ENCODE data around the gene PLB1.
"Not testable (repeated sequence)": the region's sequence is repeated elsewhere in the genome, so short reads cannot be mapped to it uniquely, and the experiment has no call there.

Gene PLB1

GRCh38 chr2:28654663-28655320 lies 158.9 kb downstream of the PLB1 start:
- H3K9me3 ChIP-seq (ENCODE audit: control insufficient read depth, low read length) = no peaks in the 10 kb centered on the region
- H3K9ac ChIP-seq (ENCODE audit: low read length) = peak overlapping the region; percentile 19
- H3K27me3 ChIP-seq (ENCODE audit: control insufficient read depth, insufficient read depth, low read length) = no peaks in the 10 kb centered on the region
- peaks cover 65% of the 10 kb centered on the region for H3K4me1 ChIP-seq (ENCODE audit: control insufficient read depth, insufficient read depth, low read length)
- no peak overlapping the region for H3K4me3 ChIP-seq (ENCODE audit: low read length)
- H3K36me3 ChIP-seq (ENCODE audit: control insufficient read depth, insufficient read depth, low read length) = no peaks in the 10 kb centered on the region

- H3K4me1 ChIP-seq (ENCODE audit: control insufficient read depth, insufficient read depth, low read length) = peaks cover 79% of the 10 kb centered on the region
- H3K9ac ChIP-seq (ENCODE audit: low read length) = peak overlapping the region; percentile 6
- no peaks in the 10 kb centered on the region for H3K27me3 ChIP-seq (ENCODE audit: control insufficient read depth, insufficient read depth, low read length)
- no peaks in the 10 kb centered on the region for H3K9me3 ChIP-seq (ENCODE audit: control insufficient read depth, low read length)
- no peaks in the 10 kb centered on the region for H3K36me3 ChIP-seq (ENCODE audit: control insufficient read depth, insufficient read depth, low read length)
- no peak overlapping the region for H3K4me3 ChIP-seq (ENCODE audit: low read length)
These were observed 161.2 kb downstream of the PLB1 start for GRCh38 chr2:28656937-28657615.

- H3K4me3 ChIP-seq (ENCODE audit: low read length) = no peak overlapping the region
- H3K4me1 ChIP-seq (ENCODE audit: control insufficient read depth, insufficient read depth, low read length) = peaks cover 85% of the 10 kb centered on the region
- no peaks in the 10 kb centered on the region for H3K27me3 ChIP-seq (ENCODE audit: control insufficient read depth, insufficient read depth, low read length)
- no peaks in the 10 kb centered on the region for H3K36me3 ChIP-seq (ENCODE audit: control insufficient read depth, insufficient read depth, low read length)
- H3K9me3 ChIP-seq (ENCODE audit: control insufficient read depth, low read length) = no peaks in the 10 kb centered on the region
- H3K9ac ChIP-seq (ENCODE audit: low read length) = no peak overlapping the region
These were observed 162.5 kb downstream of the PLB1 start for GRCh38 chr2:28658369-28658768.

- H3K9me3 ChIP-seq (ENCODE audit: control insufficient read depth, low read length) = no peaks in the 10 kb centered on the region
- no peaks in the 10 kb centered on the region for H3K36me3 ChIP-seq (ENCODE audit: control insufficient read depth, insufficient read depth, low read length)
- H3K9ac ChIP-seq (ENCODE audit: low read length) = no peak overlapping the region
- peaks cover 92% of the 10 kb centered on the region for H3K4me1 ChIP-seq (ENCODE audit: control insufficient read depth, insufficient read depth, low read length)
- no peak overlapping the region for H3K4me3 ChIP-seq (ENCODE audit: low read length)
- no peaks in the 10 kb centered on the region for H3K27me3 ChIP-seq (ENCODE audit: control insufficient read depth, insufficient read depth, low read length)
These were observed 163.3 kb downstream of the PLB1 start for GRCh38 chr2:28659127-28659526.

GRCh38 chr2:28661589-28662001 lies 165.7 kb downstream of the PLB1 start:
- no peaks in the 10 kb centered on the region for H3K36me3 ChIP-seq (ENCODE audit: control insufficient read depth, insufficient read depth, low read length)
- peaks cover 89% of the 10 kb centered on the region for H3K4me1 ChIP-seq (ENCODE audit: control insufficient read depth, insufficient read depth, low read length)
- H3K9me3 ChIP-seq (ENCODE audit: control insufficient read depth, low read length) = no peaks in the 10 kb centered on the region
- H3K27me3 ChIP-seq (ENCODE audit: control insufficient read depth, insufficient read depth, low read length) = no peaks in the 10 kb centered on the region
- no peak overlapping the region for H3K4me3 ChIP-seq (ENCODE audit: low read length)
- peak overlapping the region; percentile 12 for H3K9ac ChIP-seq (ENCODE audit: low read length)

GRCh38 chr2:28662044-28662443 lies 166.2 kb downstream of the PLB1 start:
- no peak overlapping the region for H3K4me3 ChIP-seq (ENCODE audit: low read length)
- H3K4me1 ChIP-seq (ENCODE audit: control insufficient read depth, insufficient read depth, low read length) = peaks cover 85% of the 10 kb centered on the region
- no peaks in the 10 kb centered on the region for H3K9me3 ChIP-seq (ENCODE audit: control insufficient read depth, low read length)
- peak overlapping the region; percentile 12 for H3K9ac ChIP-seq (ENCODE audit: low read length)
- H3K36me3 ChIP-seq (ENCODE audit: control insufficient read depth, insufficient read depth, low read length) = no peaks in the 10 kb centered on the region
- H3K27me3 ChIP-seq (ENCODE audit: control insufficient read depth, insufficient read depth, low read length) = no peaks in the 10 kb centered on the region

GRCh38 chr2:28662468-28663181 lies 166.8 kb downstream of the PLB1 start:
- Histone ChIP-seq H3K27me3 (ENCODE audit: control insufficient read depth, insufficient read depth, low read length) (no peaks in the 10 kb centered on the region), H3K4me1 (ENCODE audit: control insufficient read depth, insufficient read depth, low read length) (peaks cover 79% of the 10 kb centered on the region), H3K36me3 (ENCODE audit: control insufficient read depth, insufficient read depth, low read length) (no peaks in the 10 kb centered on the region), H3K9me3 (ENCODE audit: control insufficient read depth, low read length) (no peaks in the 10 kb centered on the region), H3K4me3 (ENCODE audit: low read length) (peak overlapping the region; percentile 7), H3K9ac (ENCODE audit: low read length) (no peak overlapping the region)

GRCh38 chr2:28663359-28663758 lies 167.5 kb downstream of the PLB1 start:
- Histone ChIP-seq H3K9ac (ENCODE audit: low read length) (no peak overlapping the region), H3K4me1 (ENCODE audit: control insufficient read depth, insufficient read depth, low read length) (peaks cover 72% of the 10 kb centered on the region), H3K4me3 (ENCODE audit: low read length) (peak overlapping the region; percentile 7), H3K36me3 (ENCODE audit: control insufficient read depth, insufficient read depth, low read length) (no peaks in the 10 kb centered on the region), H3K9me3 (ENCODE audit: control insufficient read depth, low read length) (no peaks in the 10 kb centered on the region), H3K27me3 (ENCODE audit: control insufficient read depth, insufficient read depth, low read length) (no peaks in the 10 kb centered on the region)

- no peaks in the 10 kb centered on the region for H3K9me3 ChIP-seq (ENCODE audit: control insufficient read depth, low read length)
- no peak overlapping the region for H3K4me3 ChIP-seq (ENCODE audit: low read length)
- peaks cover 62% of the 10 kb centered on the region for H3K4me1 ChIP-seq (ENCODE audit: control insufficient read depth, insufficient read depth, low read length)
These were observed 168.4 kb downstream of the PLB1 start for GRCh38 chr2:28664120-28664842.

GRCh38 chr2:28665041-28665704 lies 169.3 kb downstream of the PLB1 start:
- H3K4me3 ChIP-seq (ENCODE audit: low read length) = no peak overlapping the region
- no peaks in the 10 kb centered on the region for H3K9me3 ChIP-seq (ENCODE audit: control insufficient read depth, low read length)
- no peaks in the 10 kb centered on the region for H3K36me3 ChIP-seq (ENCODE audit: control insufficient read depth, insufficient read depth, low read length)
- H3K27me3 ChIP-seq (ENCODE audit: control insufficient read depth, insufficient read depth, low read length) = no peaks in the 10 kb centered on the region
- H3K4me1 ChIP-seq (ENCODE audit: control insufficient read depth, insufficient read depth, low read length) = peaks cover 54% of the 10 kb centered on the region
- peak overlapping the region; percentile 54 for H3K9ac ChIP-seq (ENCODE audit: low read length)

More at GRCh38 chr2:28664120-28664842, 168.4 kb downstream of the PLB1 start:
- no peaks in the 10 kb centered on the region for H3K27me3 ChIP-seq (ENCODE audit: control insufficient read depth, insufficient read depth, low read length)
- H3K36me3 ChIP-seq (ENCODE audit: control insufficient read depth, insufficient read depth, low read length) = no peaks in the 10 kb centered on the region
- H3K9ac ChIP-seq (ENCODE audit: low read length) = peak overlapping the region; percentile 54

- peaks cover 49% of the 10 kb centered on the region for H3K4me1 ChIP-seq (ENCODE audit: control insufficient read depth, insufficient read depth, low read length)
- H3K9me3 ChIP-seq (ENCODE audit: control insufficient read depth, low read length); H3K4me3 ChIP-seq (ENCODE audit: low read length); H3K27me3 ChIP-seq (ENCODE audit: control insufficient read depth, insufficient read depth, low read length); H3K9ac ChIP-seq (ENCODE audit: low read length); H3K36me3 ChIP-seq (ENCODE audit: control insufficient read depth, insufficient read depth, low read length): not testable (repeated sequence)
These were observed 170.0 kb downstream of the PLB1 start for GRCh38 chr2:28665811-28666377.

Measured in mucosa of stomach (tissue), 1 donor.